Stimulated activated CD8-positive, alpha-beta memory T cell treated with anti-CD3 and anti-CD28 coated beads, Interleukin-15, amount 100 ng/mL, for 24 hours (primary cell): Measurements from ENCODE around the gene TMEM181.
"Not testable (repeated sequence)": the region's sequence is repeated elsewhere in the genome, so short reads cannot be mapped to it uniquely, and the experiment has no call there.

Source experiments
- DNase-seq: peaks from one replicate; pipeline ENCODE4 v3.0.0-alpha.2; 2020; ENCODE audit warnings: low read depth

Gene TMEM181

GRCh38 chr6:158595223-158595622 lies 35.3 kb downstream of the TMEM181 start:
- no peak for DNase-seq

- DNase-seq: no peak
Measured at GRCh38 chr6:158596861-158597260, 37.0 kb downstream of the TMEM181 start.

GRCh38 chr6:158597565-158597964 lies 37.7 kb downstream of the TMEM181 start:
- no peak for DNase-seq

GRCh38 chr6:158599635-158600034 lies 39.7 kb downstream of the TMEM181 start:
- no peak for DNase-seq

- no peak for DNase-seq
Measured at GRCh38 chr6:158603261-158604047, 43.6 kb downstream of the TMEM181 start.

- no peak for DNase-seq
Measured at GRCh38 chr6:158604048-158604406, 44.1 kb downstream of the TMEM181 start.

GRCh38 chr6:158605266-158605878 lies 45.5 kb downstream of the TMEM181 start:
- no peak for DNase-seq

- DNase-seq: not testable (repeated sequence)
Measured at GRCh38 chr6:158606011-158606410, 46.1 kb downstream of the TMEM181 start.

- no peak for DNase-seq
Measured at GRCh38 chr6:158606935-158607334, 47.0 kb downstream of the TMEM181 start.

- no peak for DNase-seq
Measured at GRCh38 chr6:158607411-158608170, 47.7 kb downstream of the TMEM181 start.

- no peak for DNase-seq
Measured at GRCh38 chr6:158608221-158608620, 48.3 kb downstream of the TMEM181 start.

GRCh38 chr6:158609455-158610155 lies 49.7 kb downstream of the TMEM181 start:
- DNase-seq: no peak

GRCh38 chr6:158610319-158610968 lies 50.6 kb downstream of the TMEM181 start:
- no peak for DNase-seq

- DNase-seq: no peak
Measured at GRCh38 chr6:158611039-158611438, 51.1 kb downstream of the TMEM181 start.

- DNase-seq: no peak
Measured at GRCh38 chr6:158611541-158612370, 51.9 kb downstream of the TMEM181 start.

- not testable (repeated sequence) for DNase-seq
Measured at GRCh38 chr6:158614606-158615005, 54.7 kb downstream of the TMEM181 start.

- not testable (repeated sequence) for DNase-seq
Measured at GRCh38 chr6:158618289-158618688, 58.4 kb downstream of the TMEM181 start.

GRCh38 chr6:158619922-158620801 lies 60.3 kb downstream of the TMEM181 start:
- DNase-seq: no peak

- DNase-seq: no peak
Measured at GRCh38 chr6:158620963-158621693, 61.2 kb downstream of the TMEM181 start.
